Measurements from ENCODE around the gene RAET1E. TPM values are rescaled to one million over a fixed set of nuclear protein-coding genes. Genes with fewer than 3 reads are reported as not detected.
A peak's percentile ranks its signal among the peaks of the same experiment; 100 is the strongest.
"Not testable (repeated sequence)": the region's sequence is repeated elsewhere in the genome, so short reads cannot be mapped to it uniquely, and the experiment has no call there.

The RAET1E gene
- total and polyA plus RNA-seq, 2 donors (not counting 1 experiment from before 2014, with no cell fraction given): not detected

- H3K27ac ChIP-seq (ENCODE audit: low read length in 2 of 2); H3K4me2 ChIP-seq (replicated peaks; ENCODE audit: low read depth, low read length, poor library complexity, severe bottlenecking); H3K79me2 ChIP-seq (ENCODE audit: control insufficient read depth, insufficient read depth, low read length); DNase-seq; ATAC-seq (ENCODE audit: low read depth); H4K20me1 ChIP-seq (ENCODE audit: control insufficient read depth, insufficient read depth, low read length, poor library complexity, severe bottlenecking); H3K4me3 ChIP-seq (ENCODE audit: control extremely low read depth in 1 of 5, extremely low read depth in 1 of 5, insufficient read depth in 1 of 5, low read depth in 2 of 5, low read length in 4 of 5); H3K27ac Mint-ChIP-seq; H3K36me3 ChIP-seq (replicated peaks in 1 of 2; ENCODE audit: control extremely low read depth in 1 of 2, control insufficient read depth in 1 of 2, extremely low read depth in 1 of 2, insufficient read depth in 2 of 2, low read length in 1 of 2); H2AFZ ChIP-seq (ENCODE audit: insufficient read depth, low read depth, low read length, poor library complexity, severe bottlenecking); POLR2A ChIA-PET; H3K9me3 Mint-ChIP-seq (ENCODE audit: insufficient read depth); H3K4me3 Mint-ChIP-seq; CTCF ChIA-PET; intact Hi-C loops (cut with micrococcal nuclease); H3K9ac ChIP-seq (ENCODE audit: low read length): not testable (repeated sequence)
- Histone ChIP-seq H3K27me3 (replicated peaks in 1 of 4; ENCODE audit: control extremely low read depth in 1 of 4, control insufficient read depth in 3 of 4, insufficient read depth in 4 of 4, low read length in 3 of 4) (peaks cover 0 to 41% (median 20%) of the 10 kb centered on the region in 4 experiments), H3K4me1 (ENCODE audit: control insufficient read depth in 2 of 2, insufficient read depth in 2 of 2, low read length in 2 of 2) (peaks cover 21 to 23% of the 10 kb centered on the region in 2 donors), H3K9me3 (ENCODE audit: control extremely low read depth in 1 of 3, control insufficient read depth in 2 of 3, insufficient read depth in 1 of 3, low read length in 2 of 3) (peaks cover 0 to 15% (median 0%) of the 10 kb centered on the region in 3 donors)
- H3K4me1 Mint-ChIP-seq: peaks cover 18% of the 10 kb centered on the region
- H3K27me3 Mint-ChIP-seq: peaks cover 57% of the 10 kb centered on the region
- no CpG with 5 or more reads among the region's 6 CpGs for WGBS (ENCODE audit: insufficient coverage)
These were observed 47.4 kb upstream of the RAET1E start for GRCh38 chr6:149945276-149945675.

GRCh38 chr6:149943321-149943720, 45.4 kb upstream of the RAET1E start:
- H3K4me3 ChIP-seq (ENCODE audit: control extremely low read depth in 1 of 5, extremely low read depth in 1 of 5, insufficient read depth in 1 of 5, low read depth in 2 of 5, low read length in 4 of 5); CTCF ChIA-PET; DNase-seq; H3K4me2 ChIP-seq (replicated peaks; ENCODE audit: low read depth, low read length, poor library complexity, severe bottlenecking); H3K9me3 Mint-ChIP-seq (ENCODE audit: insufficient read depth); POLR2A ChIA-PET; H3K27ac ChIP-seq (ENCODE audit: low read length in 2 of 2); H3K9ac ChIP-seq (ENCODE audit: low read length); H3K79me2 ChIP-seq (ENCODE audit: control insufficient read depth, insufficient read depth, low read length); H2AFZ ChIP-seq (ENCODE audit: insufficient read depth, low read depth, low read length, poor library complexity, severe bottlenecking); H3K36me3 ChIP-seq (replicated peaks in 1 of 2; ENCODE audit: control extremely low read depth in 1 of 2, control insufficient read depth in 1 of 2, extremely low read depth in 1 of 2, insufficient read depth in 2 of 2, low read length in 1 of 2); ATAC-seq (ENCODE audit: low read depth); intact Hi-C loops (cut with micrococcal nuclease); H4K20me1 ChIP-seq (ENCODE audit: control insufficient read depth, insufficient read depth, low read length, poor library complexity, severe bottlenecking): not testable (repeated sequence)
- Mint-ChIP-seq H3K27ac (peak overlapping the region; percentile 20), H3K4me1 (peaks cover 35% of the 10 kb centered on the region), H3K27me3 (peaks cover 54% of the 10 kb centered on the region), H3K4me3 (peak overlapping the region; percentile 95)
- peaks cover 2 to 55% (median 32%) of the 10 kb centered on the region in 4 experiments for H3K27me3 ChIP-seq (replicated peaks in 1 of 4; ENCODE audit: control extremely low read depth in 1 of 4, control insufficient read depth in 3 of 4, insufficient read depth in 4 of 4, low read length in 3 of 4)
- H3K4me1 ChIP-seq (ENCODE audit: control insufficient read depth in 2 of 2, insufficient read depth in 2 of 2, low read length in 2 of 2): peaks cover 38 to 39% of the 10 kb centered on the region in 2 donors
- H3K9me3 ChIP-seq (ENCODE audit: control extremely low read depth in 1 of 3, control insufficient read depth in 2 of 3, insufficient read depth in 1 of 3, low read length in 2 of 3): peaks cover 0 to 29% (median 0%) of the 10 kb centered on the region in 3 donors
- WGBS (ENCODE audit: insufficient coverage): 65% methylated on average over 4 of the region's 5 CpGs

All from B cell (primary cell).